GM21825 (cell line): ENCODE results near the gene CCT6A.
"Not testable (repeated sequence)": the region's sequence is repeated elsewhere in the genome, so short reads cannot be mapped to it uniquely, and the experiment has no call there.

ENCODE experiments used
- ATAC-seq: cut with Tn5 transposase; IDR thresholded peaks from one replicate; pipeline ENCODE4 v1.9.1; 2021; ENCODE audit warnings: mild to moderate bottlenecking, moderate library complexity; ENCODE audit not compliant: unreplicated experiment

CCT6A gene

GRCh38 chr7:56097700-56098099, 46.1 kb downstream of the CCT6A start:
- no peak for ATAC-seq

DNA sequence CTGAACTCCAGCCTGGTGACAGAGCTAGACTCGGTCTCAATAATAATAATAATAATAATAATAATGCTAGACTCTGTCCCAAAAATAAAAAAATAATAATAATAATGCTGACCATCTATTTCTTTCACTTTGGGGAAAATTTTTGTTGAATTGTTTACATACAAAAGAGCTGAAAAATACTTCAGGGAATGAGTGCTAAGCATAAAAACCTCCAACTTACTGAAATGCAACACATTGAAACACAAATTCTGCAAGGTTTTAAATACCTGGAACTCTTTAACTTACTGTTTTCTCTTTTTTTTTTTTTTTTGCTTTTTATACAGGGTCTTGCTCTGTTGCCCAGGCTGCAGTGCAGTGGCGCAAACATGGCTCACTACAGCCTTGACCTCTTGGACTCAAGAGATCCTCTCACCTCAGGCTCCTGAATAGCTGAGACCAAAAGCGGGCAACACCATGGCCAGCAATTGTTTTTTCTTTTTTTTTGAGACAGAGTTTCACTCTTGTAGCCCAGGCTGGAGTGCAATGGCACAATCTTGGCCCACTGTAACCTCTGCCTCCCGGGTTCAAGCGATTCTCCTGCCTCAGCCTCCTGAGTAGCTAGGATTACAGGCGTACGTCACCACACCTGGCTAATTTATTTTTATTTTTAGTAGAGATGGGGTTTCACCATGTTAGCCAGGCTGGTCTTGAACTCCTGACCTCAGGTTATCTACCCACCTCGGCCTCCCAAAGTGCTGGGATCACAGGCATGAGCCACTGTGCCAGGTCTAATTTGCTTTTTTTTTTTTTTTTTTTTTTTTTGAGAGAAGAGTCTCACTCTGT, 46.8 kb downstream of the CCT6A start:
- ATAC-seq, result not testable (repeated sequence)

- ATAC-seq, result no peak
These were observed 48.1 kb downstream of the CCT6A start for GRCh38 chr7:56099653-56100052.

DNA sequence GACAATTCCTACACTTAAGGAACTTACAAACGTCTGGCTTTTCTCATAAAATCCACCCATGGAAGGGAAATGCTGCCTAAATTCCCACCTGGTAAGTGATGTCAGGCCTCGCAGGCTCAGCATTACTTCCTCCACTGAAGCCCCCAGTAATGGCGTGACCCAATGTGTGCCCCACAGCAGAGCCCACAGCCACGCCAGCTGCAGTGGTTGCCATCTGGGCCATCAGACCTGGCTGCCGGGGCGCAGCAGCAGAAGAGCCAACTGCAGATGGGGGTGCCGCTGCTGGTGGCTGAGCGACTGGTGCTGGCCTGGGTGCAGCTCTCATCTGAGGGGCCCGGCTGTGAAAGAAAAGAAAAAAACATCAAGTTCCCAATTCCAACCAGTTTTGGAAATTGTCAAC, 52.6 kb downstream of the CCT6A start:
- ATAC-seq, result not testable (repeated sequence)

GRCh38 chr7:56105508-56105907, 53.9 kb downstream of the CCT6A start:
- ATAC-seq, result peak; percentile 23

- peak; percentile 100 for ATAC-seq
These were observed 54.8 kb downstream of the CCT6A start, which contains the start of gene CHCHD2 for GRCh38 chr7:56106108-56107073. TSS of gene CHCHD2 (minus strand) at chr7:56106476. CDS start at chr7:56106413, 63 bp downstream.

DNA sequence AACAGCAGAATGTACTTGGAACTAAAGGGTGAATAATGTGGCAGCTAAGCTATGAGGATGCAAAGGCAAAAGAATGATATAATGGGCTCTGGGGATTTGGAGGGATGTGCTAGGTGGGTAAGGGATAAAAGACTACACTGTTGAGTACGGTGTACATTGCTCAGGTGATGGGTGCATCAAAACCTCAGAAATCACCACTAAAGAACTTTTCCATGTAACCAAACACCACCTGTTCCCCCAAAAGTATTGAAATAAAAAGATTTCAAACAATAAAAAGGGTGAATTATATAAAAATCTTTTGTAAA, 56.3 kb downstream of the CCT6A start:
- ATAC-seq, result no peak

- ATAC-seq, result no peak
These were observed 59.0 kb downstream of the CCT6A start for GRCh38 chr7:56110611-56111010.

- not testable (repeated sequence) for ATAC-seq
These were observed 60.7 kb downstream of the CCT6A start for GRCh38 chr7:56112244-56112643.
